Measurements from ENCODE around the gene CHL1.

GRCh38 chr3:332701-333100, 136.1 kb downstream of the CHL1 start:
- TF ChIP-seq GATA2 (IDR thresholded peaks at IDR 0.05; ENCODE audit: low read depth, low read length) (no peak), GATA3 (IDR thresholded peaks at IDR 0.05; ENCODE audit: low read depth, low read length) (no peak)
